BJ (cell line): ENCODE data around the gene USP22. TPM values are rescaled to one million over a fixed set of nuclear protein-coding genes. Genes with fewer than 3 reads are reported as not detected.
A peak's percentile ranks its signal among the peaks of the same experiment; 100 is the strongest.

Experiments used
- CTCF ChIA-PET: fragments of 350-600 bp; formaldehyde crosslinking; extraction: SDS; loops from one replicate; lab custom pipeline; 2021; ENCODE audit warnings: antibody characterized with exemption, inconsistent platforms; lab: Yijun Ruan, JAX
- POLR2A ChIA-PET: fragments of 300-600 bp; sonication (Branson Sonifier 250); formaldehyde crosslinking; extraction: SDS; loops from one replicate; lab custom pipeline; 2021; ENCODE audit warnings: antibody characterized with exemption; lab: Charles Lee
- DNase-seq: peaks from one replicate; pipeline ENCODE4 v3.0.0-alpha.2; 2011; ENCODE audit warnings: low read depth
- H3K27me3 ChIP-seq: 2 replicates; pipeline ENCODE4 v1.6.0; 2011; ENCODE audit warnings: low read length; ENCODE audit not compliant: control insufficient read depth, insufficient read depth
- H3K36me3 ChIP-seq: 2 replicates; pipeline ENCODE4 v1.5.1; 2011; ENCODE audit warnings: low read length; ENCODE audit not compliant: control insufficient read depth, insufficient read depth
- H3K4me3 ChIP-seq: 2 replicates; pipeline ENCODE4 v1.5.1; 2011; ENCODE audit warnings: low read depth, mild to moderate bottlenecking, control low read depth, low read length
- polyA plus RNA-seq: library from polyadenylated mRNA; depleted of rRNA; stranded (reverse); fragments of >200 nt; gene quantifications from 2 replicates; pipeline ENCODE4 v1.2.3, GENCODE V29; 2011
- TF ChIP-seq, protein P1 (sequence below): IDR thresholded peaks from 2 replicates; pipeline ENCODE4 v1.5.1; 2011; ENCODE audit warnings: low read depth, mild to moderate bottlenecking, control low read depth, inconsistent platforms, low read length, moderate library complexity; ENCODE audit not compliant: insufficient read depth

Gene USP22
- polyA plus RNA-seq, 1 experiment = 212 TPM

DNA sequence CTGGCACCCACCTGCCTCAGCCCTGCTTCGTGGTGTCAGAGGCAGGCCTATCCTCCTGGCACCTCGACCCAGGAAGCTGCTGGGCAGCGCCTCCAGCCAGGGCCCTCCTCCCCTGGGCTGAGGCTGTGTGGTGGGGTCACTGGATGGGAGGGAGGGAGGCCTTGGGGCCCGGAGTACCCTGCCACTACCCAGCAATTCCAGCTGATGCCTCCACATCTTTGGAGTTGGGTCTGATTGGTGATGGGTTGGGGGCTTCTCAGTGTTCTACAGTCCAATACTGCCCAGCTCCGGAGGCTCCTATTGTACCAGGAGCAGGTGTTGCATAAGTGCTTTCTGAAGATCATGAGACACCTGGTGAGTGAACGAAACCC, 48.0 kb downstream of the USP22 start:
- TF ChIP-seq, protein P1, sequence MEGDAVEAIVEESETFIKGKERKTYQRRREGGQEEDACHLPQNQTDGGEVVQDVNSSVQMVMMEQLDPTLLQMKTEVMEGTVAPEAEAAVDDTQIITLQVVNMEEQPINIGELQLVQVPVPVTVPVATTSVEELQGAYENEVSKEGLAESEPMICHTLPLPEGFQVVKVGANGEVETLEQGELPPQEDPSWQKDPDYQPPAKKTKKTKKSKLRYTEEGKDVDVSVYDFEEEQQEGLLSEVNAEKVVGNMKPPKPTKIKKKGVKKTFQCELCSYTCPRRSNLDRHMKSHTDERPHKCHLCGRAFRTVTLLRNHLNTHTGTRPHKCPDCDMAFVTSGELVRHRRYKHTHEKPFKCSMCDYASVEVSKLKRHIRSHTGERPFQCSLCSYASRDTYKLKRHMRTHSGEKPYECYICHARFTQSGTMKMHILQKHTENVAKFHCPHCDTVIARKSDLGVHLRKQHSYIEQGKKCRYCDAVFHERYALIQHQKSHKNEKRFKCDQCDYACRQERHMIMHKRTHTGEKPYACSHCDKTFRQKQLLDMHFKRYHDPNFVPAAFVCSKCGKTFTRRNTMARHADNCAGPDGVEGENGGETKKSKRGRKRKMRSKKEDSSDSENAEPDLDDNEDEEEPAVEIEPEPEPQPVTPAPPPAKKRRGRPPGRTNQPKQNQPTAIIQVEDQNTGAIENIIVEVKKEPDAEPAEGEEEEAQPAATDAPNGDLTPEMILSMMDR = no peak
- POLR2A ChIA-PET = no interaction called here

DNA sequence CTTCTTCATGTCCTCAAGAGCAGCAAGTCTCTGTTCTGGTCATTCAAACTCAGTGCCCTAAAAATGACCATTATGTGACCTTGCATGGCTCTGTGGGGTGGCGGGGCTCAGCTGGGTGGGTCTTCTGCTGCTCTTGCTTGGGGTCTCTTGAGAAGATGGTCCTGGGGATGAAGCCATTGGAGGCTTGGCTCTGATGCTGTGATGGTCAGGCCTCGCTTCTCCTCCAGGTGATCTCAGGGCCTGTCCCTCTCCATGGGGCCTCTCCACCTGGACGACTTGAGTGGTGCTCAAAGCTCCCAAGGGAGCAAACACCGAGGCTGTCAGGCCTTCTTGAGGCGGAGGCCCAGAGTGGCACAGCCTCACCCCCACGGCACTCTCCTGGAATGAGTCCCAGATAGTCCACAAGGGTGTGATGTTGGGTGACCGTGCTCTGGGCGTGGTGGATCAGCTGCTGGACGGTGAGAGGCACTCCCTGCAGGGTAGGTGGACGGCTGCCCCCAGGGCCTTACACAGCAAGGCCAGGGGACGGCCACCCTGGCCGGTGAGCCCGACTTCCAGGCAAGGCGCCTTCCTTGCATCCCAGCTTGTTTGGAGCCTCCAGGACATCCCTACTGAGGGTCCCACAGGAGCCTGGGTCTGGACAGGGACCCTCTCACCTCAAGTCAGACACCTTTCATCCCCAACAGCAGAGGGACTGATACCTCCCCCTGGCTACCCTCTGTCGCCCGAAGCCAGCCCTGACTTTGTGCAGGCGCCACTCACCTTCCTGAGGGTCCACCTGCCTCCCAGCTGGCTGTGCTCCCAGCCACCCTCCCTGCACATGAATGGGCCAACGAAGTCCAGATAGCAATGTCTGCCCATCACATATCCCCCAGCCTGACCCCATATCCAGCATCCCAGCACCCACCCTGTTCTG, 48.7 kb downstream of the USP22 start:
- H3K36me3 ChIP-seq = peaks cover 2% of the 10 kb centered on the region
- no peak for DNase-seq
- TF ChIP-seq, protein P1 = no peak
- POLR2A ChIA-PET = no interaction called here
- CTCF ChIA-PET = interaction anchor here (1.0 to 3.0 kb wide), 11 partner anchors 11 to 547 kb away, joined by 3 to 19 read pairs (median 4); no protein-coding TSS in a partner anchor
- H3K4me3 ChIP-seq = no peak overlapping the region
- H3K27me3 ChIP-seq = no peaks in the 10 kb centered on the region

More for the DNA sequence above, 48.0 kb downstream of the USP22 start:
- CTCF ChIA-PET = interaction anchor here (1.3 to 3.0 kb wide), 5 partner anchors 11 to 193 kb away, joined by 3 to 19 read pairs (median 4); no protein-coding TSS in a partner anchor
- Histone ChIP-seq H3K36me3 (peaks cover 5% of the 10 kb centered on the region), H3K4me3 (no peak overlapping the region), H3K27me3 (no peaks in the 10 kb centered on the region)
- no peak for DNase-seq

DNA sequence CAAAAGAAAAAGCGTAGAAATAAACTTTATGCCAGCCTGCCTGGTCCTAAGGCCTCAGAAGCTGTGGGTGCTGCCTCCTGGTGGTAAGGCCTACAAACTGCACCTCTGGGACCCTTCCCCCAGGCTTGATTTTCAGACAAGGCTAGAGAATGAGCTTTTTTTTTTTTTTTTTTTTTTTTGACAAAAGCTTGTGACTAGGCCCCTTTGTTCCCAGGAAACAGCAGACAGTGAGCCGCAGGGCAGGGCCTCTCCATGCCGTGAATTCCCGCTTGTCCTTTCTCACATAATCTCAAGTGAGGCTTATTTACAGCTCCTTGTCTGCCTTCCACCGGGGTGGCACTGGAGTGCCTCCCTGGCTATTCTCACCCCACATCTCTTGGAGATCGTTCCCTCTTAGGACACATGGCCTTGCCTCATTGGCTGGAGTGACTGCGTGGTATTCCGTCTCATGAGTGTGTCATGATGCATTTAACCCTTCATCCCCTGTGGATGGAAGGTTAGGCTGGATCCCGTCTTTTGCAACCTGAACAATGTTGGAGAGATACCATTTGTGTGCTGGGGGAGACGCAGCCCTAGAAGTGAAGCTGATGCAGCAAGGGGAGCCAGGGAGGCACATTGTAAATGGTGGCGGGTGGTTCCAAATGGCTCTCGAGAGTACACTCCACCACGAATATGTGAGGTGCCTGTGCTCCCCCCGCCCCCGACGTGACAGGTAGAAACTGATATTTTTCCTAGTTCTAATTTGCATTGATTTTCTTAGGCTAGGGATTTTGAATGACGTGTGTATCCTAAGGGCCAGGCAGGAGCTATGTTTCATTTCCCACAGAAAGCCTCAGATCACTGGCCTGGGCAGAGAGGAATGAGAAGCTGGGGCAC, 49.6 kb downstream of the USP22 start:
- CTCF ChIA-PET = interaction anchor here (0.6 to 3.0 kb wide), 18 partner anchors 8 to 546 kb away, joined by 3 to 19 read pairs (median 4); no protein-coding TSS in a partner anchor
- TF ChIP-seq, protein P1 = peak; percentile 98
- POLR2A ChIA-PET = no interaction called here
- Histone ChIP-seq H3K27me3 (no peaks in the 10 kb centered on the region; the same call in none of the 2 replicates), H3K36me3 (no peaks in the 10 kb centered on the region), H3K4me3 (no peak overlapping the region)
- DNase-seq = peak; percentile 21

DNA sequence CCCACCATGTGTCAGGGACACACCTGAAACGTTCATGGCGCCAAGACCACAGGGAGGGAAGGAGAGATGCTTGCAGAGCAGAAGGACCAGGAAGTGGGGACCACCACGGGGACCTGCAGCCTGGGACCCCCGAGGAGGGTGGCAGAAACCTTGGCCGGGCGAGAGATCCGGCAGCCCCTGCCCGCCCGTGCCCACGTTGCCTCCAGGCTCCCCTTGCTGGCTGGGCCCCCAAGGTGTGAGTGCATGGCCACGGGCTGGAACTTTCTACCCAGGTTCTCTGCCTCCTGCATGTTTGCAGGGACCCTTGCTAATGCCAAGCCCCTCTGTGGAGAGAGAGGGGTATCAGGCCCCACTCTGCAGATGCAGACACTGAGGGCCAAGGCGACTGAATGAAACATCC, 50.4 kb downstream of the USP22 start:
- ChIA-PET POLR2A (no interaction called here), CTCF (interaction anchor here (0.6 to 3.0 kb wide), 8 partner anchors 9 to 191 kb away, joined by 3 to 19 read pairs (median 4); no protein-coding TSS in a partner anchor)
- no peak for DNase-seq
- TF ChIP-seq, protein P1 = no peak
- Histone ChIP-seq H3K27me3 (peaks cover 2% of the 10 kb centered on the region), H3K4me3 (no peak overlapping the region), H3K36me3 (no peaks in the 10 kb centered on the region)
